PFSK-1 (cell line): ENCODE data around the gene SMCO4.

ENCODE experiments used
- SIN3A ChIP-seq: IDR thresholded peaks from 2 replicates; pipeline ENCODE4 v1.6.1; 2012; ENCODE audit warnings: mild to moderate bottlenecking, low read length, moderate library complexity, borderline replicate concordance; ENCODE audit not compliant: insufficient read depth
- TAF1 ChIP-seq: IDR thresholded peaks from 2 replicates; pipeline ENCODE4 v1.6.1; 2012; ENCODE audit warnings: low read length, control low read depth, borderline replicate concordance; ENCODE audit not compliant: insufficient read depth

GRCh38 chr11:93458286-93458685 lies 84.9 kb downstream of the SMCO4 start:
- no peak for TF ChIP-seq TAF1
- no peak for TF ChIP-seq SIN3A
